ENCODE data around the gene ARID1B. TPM values are rescaled to one million over a fixed set of nuclear protein-coding genes. Genes with fewer than 3 reads are reported as not detected.

ARID1B gene
- total RNA-seq, 2 donors from 2014 or later: 74.0 to 110 TPM

DNA sequence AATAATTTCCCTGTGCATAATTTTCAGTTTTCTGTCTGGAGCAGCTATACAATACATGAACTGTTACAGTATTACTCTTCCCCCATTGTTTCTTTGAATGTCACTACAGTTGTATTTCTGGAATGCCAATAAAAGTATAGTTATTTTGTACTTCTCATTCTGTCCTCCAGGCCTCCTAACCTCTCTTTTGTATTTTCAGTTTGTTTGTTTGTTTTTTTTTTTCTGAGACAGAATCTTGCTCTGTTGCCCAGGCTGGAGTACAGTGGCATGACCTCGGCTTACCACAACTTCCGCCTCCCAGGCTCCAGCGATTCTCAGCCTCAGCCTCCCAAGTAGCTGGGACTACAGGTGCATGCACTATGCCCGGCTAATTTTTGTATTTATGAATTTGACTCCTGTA, 16.8 kb upstream of the ARID1B start:
- no peaks in the 10 kb centered on the region for H3K9me3 Mint-ChIP-seq
- 98 to 100% methylated on average over 2 to 4 of the region's 4 CpGs for WGBS, 2 experiments (ENCODE audit: insufficient coverage in 1 of 2, insufficient read length in 1 of 2)
- no peak overlapping the region for H3K9ac ChIP-seq (ENCODE audit: extremely low read depth, low read length, poor library complexity, severe bottlenecking)
- no peak overlapping the region for H3K27ac Mint-ChIP-seq
- H3K27ac ChIP-seq (ENCODE audit: low read depth, low read length): no peak overlapping the region
- no peaks in the 10 kb centered on the region for H3K27me3 ChIP-seq (ENCODE audit: control insufficient read depth, insufficient read depth, low read length, poor library complexity, severe bottlenecking)
- no peaks in the 10 kb centered on the region for H3K4me1 Mint-ChIP-seq
- H3K36me3 ChIP-seq (ENCODE audit: control insufficient read depth, insufficient read depth, low read length): no peaks in the 10 kb centered on the region
- no peaks in the 10 kb centered on the region for H3K9me3 ChIP-seq (ENCODE audit: control insufficient read depth, low read length)
- H3K36me3 Mint-ChIP-seq (ENCODE audit: low read depth): no peaks in the 10 kb centered on the region
- TF ChIP-seq, protein P1, sequence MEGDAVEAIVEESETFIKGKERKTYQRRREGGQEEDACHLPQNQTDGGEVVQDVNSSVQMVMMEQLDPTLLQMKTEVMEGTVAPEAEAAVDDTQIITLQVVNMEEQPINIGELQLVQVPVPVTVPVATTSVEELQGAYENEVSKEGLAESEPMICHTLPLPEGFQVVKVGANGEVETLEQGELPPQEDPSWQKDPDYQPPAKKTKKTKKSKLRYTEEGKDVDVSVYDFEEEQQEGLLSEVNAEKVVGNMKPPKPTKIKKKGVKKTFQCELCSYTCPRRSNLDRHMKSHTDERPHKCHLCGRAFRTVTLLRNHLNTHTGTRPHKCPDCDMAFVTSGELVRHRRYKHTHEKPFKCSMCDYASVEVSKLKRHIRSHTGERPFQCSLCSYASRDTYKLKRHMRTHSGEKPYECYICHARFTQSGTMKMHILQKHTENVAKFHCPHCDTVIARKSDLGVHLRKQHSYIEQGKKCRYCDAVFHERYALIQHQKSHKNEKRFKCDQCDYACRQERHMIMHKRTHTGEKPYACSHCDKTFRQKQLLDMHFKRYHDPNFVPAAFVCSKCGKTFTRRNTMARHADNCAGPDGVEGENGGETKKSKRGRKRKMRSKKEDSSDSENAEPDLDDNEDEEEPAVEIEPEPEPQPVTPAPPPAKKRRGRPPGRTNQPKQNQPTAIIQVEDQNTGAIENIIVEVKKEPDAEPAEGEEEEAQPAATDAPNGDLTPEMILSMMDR (conservative IDR thresholded peaks at IDR 0.05): no peak
- H3K4me3 ChIP-seq (ENCODE audit: low read length): no peak overlapping the region
- H3K27me3 Mint-ChIP-seq (ENCODE audit: insufficient read depth): no peaks in the 10 kb centered on the region
- H3K4me1 ChIP-seq (ENCODE audit: control insufficient read depth, insufficient read depth, low read length): no peaks in the 10 kb centered on the region
- DNase-seq: no peak
- H3K4me3 Mint-ChIP-seq: no peak overlapping the region

DNA sequence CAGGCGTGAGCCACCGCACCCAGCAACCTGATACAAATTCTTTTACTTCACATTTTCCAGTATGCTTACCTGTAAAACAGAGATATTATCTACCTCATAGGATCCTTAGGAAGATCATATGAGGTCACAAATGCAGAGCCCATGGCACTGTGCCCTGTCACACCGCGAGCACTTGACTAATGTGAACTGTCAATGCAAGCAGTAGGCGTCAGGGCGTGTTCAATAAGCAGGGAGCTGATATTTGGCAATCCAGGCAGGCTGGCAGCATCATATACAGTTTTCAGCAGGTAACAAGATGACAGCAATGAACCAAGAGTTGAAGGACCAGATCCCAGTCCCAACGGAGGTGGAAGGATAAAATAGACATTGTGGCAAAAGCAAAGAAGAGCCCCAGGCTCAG, 14.6 kb upstream of the ARID1B start:
- H3K27me3 ChIP-seq (ENCODE audit: control insufficient read depth, insufficient read depth, low read length, poor library complexity, severe bottlenecking): no peaks in the 10 kb centered on the region
- H3K4me1 ChIP-seq (ENCODE audit: control insufficient read depth, insufficient read depth, low read length): no peaks in the 10 kb centered on the region
- no peaks in the 10 kb centered on the region for H3K36me3 ChIP-seq (ENCODE audit: control insufficient read depth, insufficient read depth, low read length)
- Mint-ChIP-seq H3K4me1 (no peaks in the 10 kb centered on the region), H3K9me3 (no peaks in the 10 kb centered on the region), H3K36me3 (ENCODE audit: low read depth) (no peaks in the 10 kb centered on the region), H3K27me3 (ENCODE audit: insufficient read depth) (no peaks in the 10 kb centered on the region), H3K27ac (no peak overlapping the region), H3K4me3 (no peak overlapping the region)
- no peak for DNase-seq
- no peaks in the 10 kb centered on the region for H3K9me3 ChIP-seq (ENCODE audit: control insufficient read depth, low read length)
- TF ChIP-seq, protein P1 (conservative IDR thresholded peaks at IDR 0.05): no peak
- H3K27ac ChIP-seq (ENCODE audit: low read depth, low read length): no peak overlapping the region
- 95 to 96% methylated on average over 6 to 7 of the region's 7 CpGs for WGBS, 2 experiments (ENCODE audit: insufficient coverage in 1 of 2, insufficient read length in 1 of 2)
- no peak overlapping the region for H3K4me3 ChIP-seq (ENCODE audit: low read length)
- H3K9ac ChIP-seq (ENCODE audit: extremely low read depth, low read length, poor library complexity, severe bottlenecking): no peak overlapping the region

DNA sequence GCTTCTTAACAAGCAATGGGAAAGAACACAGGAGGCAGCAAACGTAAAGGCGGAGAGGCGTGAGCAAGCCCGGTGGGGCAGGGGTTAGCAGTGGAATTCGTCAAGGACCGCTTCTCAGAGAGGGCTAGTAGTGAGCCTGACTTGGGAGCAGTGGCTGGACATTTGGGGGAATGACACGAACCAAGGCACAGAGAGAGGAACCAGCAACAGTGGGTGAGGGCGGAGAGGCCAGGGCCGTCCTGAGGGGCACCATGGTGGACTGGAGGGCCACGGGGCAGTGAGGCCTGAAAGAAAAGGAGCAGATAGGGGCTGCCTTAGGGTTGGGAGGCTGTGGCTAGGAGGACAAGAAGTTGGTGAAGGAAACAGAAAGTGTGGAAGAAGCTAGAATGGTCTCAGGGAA, 12.1 kb upstream of the ARID1B start:
- Mint-ChIP-seq H3K4me1 (peaks cover 9% of the 10 kb centered on the region), H3K27me3 (ENCODE audit: insufficient read depth) (no peaks in the 10 kb centered on the region), H3K27ac (no peak overlapping the region), H3K36me3 (ENCODE audit: low read depth) (no peaks in the 10 kb centered on the region), H3K9me3 (no peaks in the 10 kb centered on the region), H3K4me3 (no peak overlapping the region)
- TF ChIP-seq, protein P1 (conservative IDR thresholded peaks at IDR 0.05): no peak
- no peak overlapping the region for H3K4me3 ChIP-seq (ENCODE audit: low read length)
- no peaks in the 10 kb centered on the region for H3K9me3 ChIP-seq (ENCODE audit: control insufficient read depth, low read length)
- H3K36me3 ChIP-seq (ENCODE audit: control insufficient read depth, insufficient read depth, low read length): no peaks in the 10 kb centered on the region
- H3K4me1 ChIP-seq (ENCODE audit: control insufficient read depth, insufficient read depth, low read length): no peaks in the 10 kb centered on the region
- no peak overlapping the region for H3K9ac ChIP-seq (ENCODE audit: extremely low read depth, low read length, poor library complexity, severe bottlenecking)
- no peak for DNase-seq
- no peaks in the 10 kb centered on the region for H3K27me3 ChIP-seq (ENCODE audit: control insufficient read depth, insufficient read depth, low read length, poor library complexity, severe bottlenecking)
- H3K27ac ChIP-seq (ENCODE audit: low read depth, low read length): no peak overlapping the region
- 93 to 100% methylated on average over 8 to 10 of the region's 10 CpGs for WGBS, 2 experiments (ENCODE audit: insufficient coverage in 1 of 2, insufficient read length in 1 of 2)

Measured in endodermal cell (in vitro differentiated cells).